Measurements from ENCODE around the gene CEP128.
A peak's percentile ranks its signal among the peaks of the same experiment; 100 is the strongest.

The CEP128 gene

DNA sequence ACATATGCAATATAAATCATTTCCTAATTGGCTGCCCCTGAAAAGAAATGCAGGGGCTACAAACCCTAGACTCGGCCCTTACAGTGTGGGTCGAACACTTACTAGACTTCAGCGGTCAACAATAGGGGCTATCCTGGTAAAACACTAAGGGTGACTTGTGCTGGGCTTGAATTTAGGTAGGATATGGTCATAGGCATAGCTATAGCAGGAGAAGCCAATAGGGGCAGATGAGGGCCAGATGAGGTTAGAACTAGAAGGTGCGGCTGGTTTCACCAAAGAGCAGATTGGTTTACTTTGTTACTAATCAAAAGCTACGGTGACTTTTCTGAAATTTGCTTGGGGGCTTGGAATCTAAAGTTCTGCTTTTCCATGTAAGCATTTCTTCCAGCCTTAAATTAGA is 447.9 kb downstream of the CEP128 start:
- H2BK5ac ChIP-seq (ENCODE audit: low read depth, low read length, poor library complexity): no peak overlapping the region
- no peak overlapping the region for H3K4me2 ChIP-seq (ENCODE audit: low read length)
- H2AFZ ChIP-seq (ENCODE audit: insufficient read depth, low read length, poor library complexity): no peak overlapping the region
- H4K91ac ChIP-seq (ENCODE audit: low read depth, low read length): no peak overlapping the region
- no peak overlapping the region for H3K27ac ChIP-seq (ENCODE audit: low read depth, low read length)
- no peaks in the 10 kb centered on the region for H3K79me2 ChIP-seq (ENCODE audit: control insufficient read depth, insufficient read depth, low read length, poor library complexity)
- H2BK120ac ChIP-seq (ENCODE audit: insufficient read depth, low read length, poor library complexity): no peak overlapping the region
- H3K23ac ChIP-seq (ENCODE audit: low read length): no peak overlapping the region
- no peak overlapping the region for H3K9ac ChIP-seq (ENCODE audit: low read length)
- H3K27me3 ChIP-seq (ENCODE audit: insufficient read depth, low read length): no peaks in the 10 kb centered on the region
- no peak overlapping the region for H3K14ac ChIP-seq (ENCODE audit: low read length)
- no peak overlapping the region for H3K4me3 ChIP-seq (ENCODE audit: low read depth, low read length)
- no peak overlapping the region for H4K12ac ChIP-seq (ENCODE audit: low read depth, low read length)
- no peak overlapping the region for H3K18ac ChIP-seq (ENCODE audit: low read length)
- no peaks in the 10 kb centered on the region for H3K79me1 ChIP-seq (ENCODE audit: low read length)
- H3K4me1 ChIP-seq (ENCODE audit: control insufficient read depth in 1 of 2, insufficient read depth in 2 of 2, low read length in 2 of 2): no peaks in the 10 kb centered on the region
- no peaks in the 10 kb centered on the region for H3K9me3 ChIP-seq (ENCODE audit: insufficient read depth, low read depth, low read length)
- WGBS (ENCODE audit: extremely low coverage, insufficient coverage, insufficient read length): no CpG with 5 or more reads among the region's 5 CpGs
- no peak overlapping the region for H2AK5ac ChIP-seq (ENCODE audit: low read length)
- no peak overlapping the region for H4K8ac ChIP-seq (ENCODE audit: low read depth, low read length)
- H3K36me3 ChIP-seq (ENCODE audit: control insufficient read depth in 1 of 2, insufficient read depth in 2 of 2, low read length in 2 of 2): no peaks in the 10 kb centered on the region
- H3K4ac ChIP-seq (ENCODE audit: low read depth, low read length): no peak overlapping the region
- H2BK12ac ChIP-seq (ENCODE audit: low read length): no peak overlapping the region
- peak in 1 of 2 donors; percentile 24 for DNase-seq

DNA sequence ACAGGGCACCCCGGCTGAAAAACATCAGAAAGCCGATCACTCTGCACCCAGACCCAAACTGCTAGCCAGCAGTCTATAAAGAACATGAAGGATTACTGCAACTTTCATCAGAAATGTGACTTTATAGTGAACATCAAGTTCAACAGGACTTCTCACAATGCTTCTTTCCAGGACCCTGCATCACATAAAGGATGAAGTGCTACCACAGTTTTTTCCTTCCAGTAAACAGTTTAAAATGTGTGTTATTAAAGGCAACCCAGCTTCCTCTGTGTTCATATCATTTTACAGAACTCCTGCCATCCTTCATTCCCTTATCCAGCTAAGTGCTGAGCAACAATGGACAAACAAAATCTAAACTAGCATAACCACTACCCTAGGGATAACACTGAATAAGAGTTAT is 449.9 kb downstream of the CEP128 start:
- Histone ChIP-seq H2BK5ac (ENCODE audit: low read depth, low read length, poor library complexity) (no peak overlapping the region), H3K18ac (ENCODE audit: low read length) (no peak overlapping the region), H3K9me3 (ENCODE audit: insufficient read depth, low read depth, low read length) (no peaks in the 10 kb centered on the region), H2AFZ (ENCODE audit: insufficient read depth, low read length, poor library complexity) (no peak overlapping the region), H3K79me2 (ENCODE audit: control insufficient read depth, insufficient read depth, low read length, poor library complexity) (no peaks in the 10 kb centered on the region), H3K27ac (ENCODE audit: low read depth, low read length) (no peak overlapping the region), H4K91ac (ENCODE audit: low read depth, low read length) (no peak overlapping the region), H4K8ac (ENCODE audit: low read depth, low read length) (no peak overlapping the region), H2BK12ac (ENCODE audit: low read length) (no peak overlapping the region), H3K9ac (ENCODE audit: low read length) (no peak overlapping the region), H3K4me1 (ENCODE audit: control insufficient read depth in 1 of 2, insufficient read depth in 2 of 2, low read length in 2 of 2) (no peaks in the 10 kb centered on the region), H3K14ac (ENCODE audit: low read length) (no peak overlapping the region), H3K4me2 (ENCODE audit: low read length) (no peak overlapping the region), H3K4me3 (ENCODE audit: low read depth, low read length) (no peak overlapping the region), H3K23ac (ENCODE audit: low read length) (no peak overlapping the region), H2AK5ac (ENCODE audit: low read length) (no peak overlapping the region), H3K36me3 (ENCODE audit: control insufficient read depth in 1 of 2, insufficient read depth in 2 of 2, low read length in 2 of 2) (no peaks in the 10 kb centered on the region), H4K12ac (ENCODE audit: low read depth, low read length) (no peak overlapping the region), H3K79me1 (ENCODE audit: low read length) (no peaks in the 10 kb centered on the region), H3K4ac (ENCODE audit: low read depth, low read length) (no peak overlapping the region), H2BK120ac (ENCODE audit: insufficient read depth, low read length, poor library complexity) (no peak overlapping the region), H3K27me3 (ENCODE audit: insufficient read depth, low read length) (no peaks in the 10 kb centered on the region)
- no CpG with 5 or more reads among the region's 2 CpGs for WGBS (ENCODE audit: extremely low coverage, insufficient coverage, insufficient read length)
- no peak for DNase-seq

DNA sequence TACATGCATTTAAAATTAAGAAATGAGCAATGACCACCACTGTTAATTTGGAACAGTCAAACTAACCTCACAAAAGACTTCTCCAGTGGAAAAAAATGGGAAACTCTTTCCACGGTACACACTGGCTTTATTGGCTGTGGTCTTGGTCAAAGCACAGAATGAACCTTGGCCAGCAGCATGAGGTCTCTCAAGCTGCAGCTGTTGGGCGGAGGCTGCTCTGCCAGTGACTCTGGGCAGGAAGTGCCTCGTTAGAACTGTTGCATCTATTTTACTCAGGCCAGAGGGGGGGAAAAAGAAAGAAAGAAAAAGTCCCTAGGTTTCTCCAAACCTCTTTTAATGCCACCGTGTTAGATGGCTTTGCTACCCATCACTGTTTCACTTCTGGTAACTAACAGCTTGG is 450.4 kb downstream of the CEP128 start:
- H3K18ac ChIP-seq (ENCODE audit: low read length): no peak overlapping the region

DNA sequence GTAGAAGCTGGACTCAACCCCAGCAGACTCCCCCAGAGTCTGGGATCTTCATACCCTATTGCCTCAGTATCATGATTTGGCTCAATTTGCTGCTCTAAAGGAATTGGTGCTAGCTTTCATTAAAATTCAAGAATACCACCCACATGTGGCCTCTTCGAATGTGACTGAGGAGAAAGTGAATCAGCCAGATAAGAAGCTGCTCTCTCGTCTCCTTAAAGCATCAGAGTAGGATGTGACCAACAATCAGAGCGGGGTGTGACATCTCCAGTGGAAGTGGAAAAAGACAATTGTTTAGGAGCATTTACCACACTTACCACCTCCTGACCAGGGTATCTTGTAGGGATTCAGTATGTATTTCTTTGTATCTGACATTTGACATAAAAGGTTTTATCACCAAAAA is 452.0 kb downstream of the CEP128 start:
- no peak overlapping the region for H3K4me3 ChIP-seq (ENCODE audit: low read depth, low read length)
- no peak overlapping the region for H2AFZ ChIP-seq (ENCODE audit: insufficient read depth, low read length, poor library complexity)
- no peaks in the 10 kb centered on the region for H3K79me2 ChIP-seq (ENCODE audit: control insufficient read depth, insufficient read depth, low read length, poor library complexity)
- H3K18ac ChIP-seq (ENCODE audit: low read length): no peak overlapping the region
- no peak overlapping the region for H2BK120ac ChIP-seq (ENCODE audit: insufficient read depth, low read length, poor library complexity)
- no peak overlapping the region for H3K4me2 ChIP-seq (ENCODE audit: low read length)
- H4K12ac ChIP-seq (ENCODE audit: low read depth, low read length): no peak overlapping the region
- DNase-seq: no peak
- H3K27me3 ChIP-seq (ENCODE audit: insufficient read depth, low read length): no peaks in the 10 kb centered on the region
- H2BK12ac ChIP-seq (ENCODE audit: low read length): no peak overlapping the region
- H3K9ac ChIP-seq (ENCODE audit: low read length): no peak overlapping the region
- H2AK5ac ChIP-seq (ENCODE audit: low read length): no peak overlapping the region
- no peak overlapping the region for H3K4ac ChIP-seq (ENCODE audit: low read depth, low read length)
- H3K23ac ChIP-seq (ENCODE audit: low read length): no peak overlapping the region
- no peak overlapping the region for H2BK5ac ChIP-seq (ENCODE audit: low read depth, low read length, poor library complexity)
- H3K27ac ChIP-seq (ENCODE audit: low read depth, low read length): no peak overlapping the region
- H3K79me1 ChIP-seq (ENCODE audit: low read length): no peaks in the 10 kb centered on the region
- no peaks in the 10 kb centered on the region for H3K36me3 ChIP-seq (ENCODE audit: control insufficient read depth in 1 of 2, insufficient read depth in 2 of 2, low read length in 2 of 2)
- no peaks in the 10 kb centered on the region for H3K4me1 ChIP-seq (ENCODE audit: control insufficient read depth in 1 of 2, insufficient read depth in 2 of 2, low read length in 2 of 2)
- no CpG with 5 or more reads among the region's 3 CpGs for WGBS (ENCODE audit: extremely low coverage, insufficient coverage, insufficient read length)
- H4K8ac ChIP-seq (ENCODE audit: low read depth, low read length): no peak overlapping the region
- H4K91ac ChIP-seq (ENCODE audit: low read depth, low read length): no peak overlapping the region
- no peak overlapping the region for H3K14ac ChIP-seq (ENCODE audit: low read length)
- H3K9me3 ChIP-seq (ENCODE audit: insufficient read depth, low read depth, low read length): no peaks in the 10 kb centered on the region

More for the DNA sequence above, 450.4 kb downstream of the CEP128 start:
- Histone ChIP-seq H3K79me2 (ENCODE audit: control insufficient read depth, insufficient read depth, low read length, poor library complexity) (no peaks in the 10 kb centered on the region), H3K27me3 (ENCODE audit: insufficient read depth, low read length) (no peaks in the 10 kb centered on the region), H2BK5ac (ENCODE audit: low read depth, low read length, poor library complexity) (no peak overlapping the region), H2BK120ac (ENCODE audit: insufficient read depth, low read length, poor library complexity) (no peak overlapping the region), H3K4me2 (ENCODE audit: low read length) (no peak overlapping the region), H3K9ac (ENCODE audit: low read length) (no peak overlapping the region), H3K4me3 (ENCODE audit: low read depth, low read length) (no peak overlapping the region), H2AK5ac (ENCODE audit: low read length) (no peak overlapping the region), H3K4ac (ENCODE audit: low read depth, low read length) (no peak overlapping the region), H4K12ac (ENCODE audit: low read depth, low read length) (no peak overlapping the region), H3K14ac (ENCODE audit: low read length) (no peak overlapping the region), H3K79me1 (ENCODE audit: low read length) (no peaks in the 10 kb centered on the region), H4K8ac (ENCODE audit: low read depth, low read length) (no peak overlapping the region), H3K4me1 (ENCODE audit: control insufficient read depth in 1 of 2, insufficient read depth in 2 of 2, low read length in 2 of 2) (no peaks in the 10 kb centered on the region), H4K91ac (ENCODE audit: low read depth, low read length) (no peak overlapping the region), H3K36me3 (ENCODE audit: control insufficient read depth in 1 of 2, insufficient read depth in 2 of 2, low read length in 2 of 2) (no peaks in the 10 kb centered on the region), H3K9me3 (ENCODE audit: insufficient read depth, low read depth, low read length) (no peaks in the 10 kb centered on the region), H3K23ac (ENCODE audit: low read length) (no peak overlapping the region), H2AFZ (ENCODE audit: insufficient read depth, low read length, poor library complexity) (no peak overlapping the region), H2BK12ac (ENCODE audit: low read length) (no peak overlapping the region), H3K27ac (ENCODE audit: low read depth, low read length) (no peak overlapping the region)
- WGBS (ENCODE audit: extremely low coverage, insufficient coverage, insufficient read length): no CpG with 5 or more reads among the region's 4 CpGs
- no peak for DNase-seq
